HG03139 (cell line): ENCODE data around the gene ATP9B.

Experiments used
- ATAC-seq: cut with Tn5 transposase; IDR thresholded peaks from one replicate; pipeline ENCODE4 v1.9.1; 2021; ENCODE audit not compliant: unreplicated experiment

ATP9B gene

GRCh38 chr18:79393181-79393634 lies 324.0 kb downstream of the ATP9B start:
- ATAC-seq, result no peak

- no peak for ATAC-seq
Measured at GRCh38 chr18:79393635-79394533, 324.7 kb downstream of the ATP9B start.

- no peak for ATAC-seq
Measured at GRCh38 chr18:79394534-79395307, 325.5 kb downstream of the ATP9B start.

GRCh38 chr18:79395308-79395640 lies 326.1 kb downstream of the ATP9B start:
- ATAC-seq, result no peak

- ATAC-seq, result no peak
Measured at GRCh38 chr18:79395761-79396404, 326.7 kb downstream of the ATP9B start, which contains the start of gene NFATC1. NFATC1 (plus strand) TSS chr18:79395930; CDS start chr18:79396225, 295 bp downstream.

GRCh38 chr18:79396431-79397246 lies 327.4 kb downstream of the ATP9B start:
- no peak for ATAC-seq

GRCh38 chr18:79397247-79397829 lies 328.1 kb downstream of the ATP9B start:
- ATAC-seq, result no peak

- no peak for ATAC-seq
Measured at GRCh38 chr18:79397830-79398761, 328.9 kb downstream of the ATP9B start.

- ATAC-seq, result no peak
Measured at GRCh38 chr18:79399275-79400081, 330.3 kb downstream of the ATP9B start.

- ATAC-seq, result no peak
Measured at GRCh38 chr18:79400091-79400590, 330.9 kb downstream of the ATP9B start.

GRCh38 chr18:79400591-79401381 lies 331.6 kb downstream of the ATP9B start:
- no peak for ATAC-seq

GRCh38 chr18:79401494-79402208 lies 332.5 kb downstream of the ATP9B start:
- ATAC-seq, result no peak

GRCh38 chr18:79402209-79402576 lies 333.0 kb downstream of the ATP9B start:
- ATAC-seq, result no peak

GRCh38 chr18:79402977-79403722 lies 334.0 kb downstream of the ATP9B start:
- no peak for ATAC-seq

GRCh38 chr18:79403723-79404566 lies 334.8 kb downstream of the ATP9B start:
- no peak for ATAC-seq
